Measurements from ENCODE around the gene CLN6. TPM values are rescaled to one million over a fixed set of nuclear protein-coding genes. Genes with fewer than 3 reads are reported as not detected.
"Not testable (repeated sequence)": the region's sequence is repeated elsewhere in the genome, so short reads cannot be mapped to it uniquely, and the experiment has no call there.

The CLN6 gene
- total RNA-seq, 4 donors from 2014 or later = 15.6 to 40.1 (median 21.3) TPM

DNA sequence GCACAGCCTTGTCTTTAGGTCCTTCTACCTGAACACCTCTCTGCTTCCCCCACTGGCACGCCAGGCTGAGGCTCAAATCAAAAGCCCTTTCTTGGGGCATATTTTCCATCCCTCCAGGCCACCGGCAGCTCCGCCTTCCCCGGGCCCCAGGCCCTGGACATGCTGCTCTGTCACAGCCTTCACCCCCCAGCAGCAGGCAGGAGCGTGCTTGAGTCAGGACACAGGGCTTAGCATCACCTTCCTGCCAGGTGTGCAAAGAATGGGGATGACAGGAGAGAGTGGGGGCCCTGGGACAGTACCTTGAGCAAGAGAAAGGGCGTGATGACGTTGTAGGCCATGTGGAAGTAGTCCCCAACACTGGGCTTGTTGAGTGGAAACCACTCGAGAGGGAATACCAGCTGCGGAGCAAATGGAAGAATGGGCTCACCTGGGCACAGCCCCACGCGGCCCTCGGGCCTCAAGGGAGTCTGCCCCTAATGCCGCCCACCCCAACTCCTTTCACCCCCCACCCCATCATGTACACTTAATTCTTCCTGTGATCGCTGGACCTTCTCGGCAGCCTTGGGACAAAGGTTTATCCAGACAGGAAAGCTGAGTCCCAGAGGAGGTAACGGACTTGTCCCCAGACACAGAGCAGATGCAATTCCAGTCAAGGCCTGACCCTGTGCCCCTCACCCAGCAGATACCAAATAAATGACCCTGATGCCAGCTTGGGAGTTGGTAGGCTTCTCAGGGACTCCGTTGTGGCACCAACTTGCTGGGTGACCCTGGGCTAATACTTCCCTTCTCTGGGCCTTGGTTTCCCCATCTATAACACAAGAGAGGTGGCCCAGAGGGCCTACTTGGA is 15.3 kb downstream of the CLN6 start:
- DNase-seq (ENCODE audit: low spot score) (no peak), ATAC-seq (ENCODE audit: low FRiP score) (no peak)
- TF ChIP-seq, protein P1, sequence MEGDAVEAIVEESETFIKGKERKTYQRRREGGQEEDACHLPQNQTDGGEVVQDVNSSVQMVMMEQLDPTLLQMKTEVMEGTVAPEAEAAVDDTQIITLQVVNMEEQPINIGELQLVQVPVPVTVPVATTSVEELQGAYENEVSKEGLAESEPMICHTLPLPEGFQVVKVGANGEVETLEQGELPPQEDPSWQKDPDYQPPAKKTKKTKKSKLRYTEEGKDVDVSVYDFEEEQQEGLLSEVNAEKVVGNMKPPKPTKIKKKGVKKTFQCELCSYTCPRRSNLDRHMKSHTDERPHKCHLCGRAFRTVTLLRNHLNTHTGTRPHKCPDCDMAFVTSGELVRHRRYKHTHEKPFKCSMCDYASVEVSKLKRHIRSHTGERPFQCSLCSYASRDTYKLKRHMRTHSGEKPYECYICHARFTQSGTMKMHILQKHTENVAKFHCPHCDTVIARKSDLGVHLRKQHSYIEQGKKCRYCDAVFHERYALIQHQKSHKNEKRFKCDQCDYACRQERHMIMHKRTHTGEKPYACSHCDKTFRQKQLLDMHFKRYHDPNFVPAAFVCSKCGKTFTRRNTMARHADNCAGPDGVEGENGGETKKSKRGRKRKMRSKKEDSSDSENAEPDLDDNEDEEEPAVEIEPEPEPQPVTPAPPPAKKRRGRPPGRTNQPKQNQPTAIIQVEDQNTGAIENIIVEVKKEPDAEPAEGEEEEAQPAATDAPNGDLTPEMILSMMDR (IDR thresholded peaks at IDR 0.05) = no peak

DNA sequence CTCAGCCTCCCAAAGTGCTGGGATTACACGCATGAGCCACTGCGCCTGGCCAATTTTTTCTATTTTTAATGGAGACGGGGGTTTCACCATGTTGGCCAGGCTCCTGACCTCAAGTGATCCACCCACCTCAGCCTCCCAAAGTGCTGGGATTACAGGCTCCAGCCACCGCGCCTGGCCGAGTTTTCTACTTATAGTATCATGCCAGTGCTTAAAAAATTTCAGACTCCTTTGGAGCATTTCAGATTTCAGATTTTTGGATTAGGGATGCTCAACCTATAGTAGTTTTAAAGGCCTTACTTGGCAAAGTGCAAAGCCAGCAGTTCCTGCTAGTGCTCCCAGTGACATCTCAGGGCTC is 16.1 kb downstream of the CLN6 start:
- not testable (repeated sequence) for DNase-seq (ENCODE audit: low spot score)

DNA sequence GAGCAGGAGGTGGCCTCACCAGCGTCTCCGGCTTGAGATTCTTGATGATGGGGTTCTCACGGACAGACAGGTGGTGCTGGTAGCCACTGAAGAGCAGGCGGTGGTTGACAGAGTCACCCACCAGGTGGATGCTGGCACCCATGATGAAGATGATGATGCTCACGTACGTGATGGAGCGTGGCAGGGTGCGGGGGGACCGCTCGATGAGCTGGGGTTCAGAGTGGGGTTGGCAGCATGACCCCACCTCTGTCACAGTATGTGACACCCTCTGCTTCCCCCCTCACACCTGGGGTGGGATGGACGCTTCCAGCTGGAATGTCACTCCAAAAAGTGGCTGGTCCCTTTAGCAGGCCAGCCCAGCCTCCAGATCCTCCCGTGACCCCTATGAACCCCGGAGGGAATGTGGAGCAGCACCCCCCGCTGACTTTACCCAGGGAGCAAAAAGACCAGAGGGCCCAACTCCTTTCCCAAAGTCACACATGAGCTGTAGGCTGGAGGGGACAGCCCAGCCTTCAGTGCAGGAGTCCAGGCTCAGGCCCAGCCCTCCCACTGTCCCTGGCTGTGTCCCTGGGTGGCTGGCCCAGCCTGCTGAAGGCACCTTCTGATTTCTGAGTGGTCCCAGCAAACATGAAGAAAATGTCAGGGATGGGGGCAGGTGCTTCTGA is 17.7 kb downstream of the CLN6 start:
- TF ChIP-seq, protein P1 (IDR thresholded peaks at IDR 0.05) = no peak
- DNase-seq (ENCODE audit: low spot score) = peak; percentile 9
- no peak for ATAC-seq (ENCODE audit: low FRiP score)

More for the DNA sequence above, 16.1 kb downstream of the CLN6 start:
- ATAC-seq (ENCODE audit: low FRiP score) = not testable (repeated sequence)

DNA sequence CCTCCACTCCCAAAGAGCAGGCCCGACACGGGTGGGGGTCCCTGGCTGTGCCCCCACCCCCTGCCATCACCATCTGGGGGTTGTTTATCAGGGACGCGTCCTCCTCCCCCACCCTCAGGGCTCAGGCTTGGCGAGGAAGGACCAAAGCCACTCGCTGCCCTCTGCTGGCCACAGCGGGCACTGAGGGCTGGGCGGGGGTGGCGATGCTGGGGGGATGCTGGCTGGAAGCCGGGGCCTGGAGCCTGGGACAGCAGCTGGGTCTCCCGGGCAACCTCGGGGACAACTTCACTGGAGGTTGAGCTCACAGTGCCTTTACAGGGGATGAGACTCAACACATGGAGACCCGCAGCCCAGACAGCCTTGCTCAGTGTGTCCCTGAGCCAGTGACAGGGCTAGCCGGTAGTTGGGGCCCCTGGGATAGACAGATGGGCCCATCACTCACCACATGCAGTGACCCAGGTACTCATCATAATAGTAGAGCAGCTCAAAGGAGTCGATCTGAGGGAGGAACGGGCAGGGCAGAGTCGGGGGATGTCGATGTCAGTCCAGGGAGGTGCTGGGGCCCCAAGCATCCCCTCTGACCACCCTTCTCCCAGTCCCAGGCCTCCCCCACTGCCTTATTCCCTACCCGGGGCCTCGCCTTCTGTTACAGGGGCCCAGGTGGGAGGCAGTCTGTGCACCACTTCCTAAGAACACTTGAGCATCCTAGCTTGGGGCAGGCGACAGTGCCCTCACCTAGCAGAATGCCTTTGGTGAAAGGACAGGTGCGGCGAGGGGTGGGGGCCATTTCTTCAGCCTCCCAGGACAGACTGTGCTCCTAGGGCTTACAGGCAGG is 18.5 kb downstream of the CLN6 start:
- peak; percentile 15 for ATAC-seq (ENCODE audit: low FRiP score)
- TF ChIP-seq, protein P1 (IDR thresholded peaks at IDR 0.05) = no peak
- DNase-seq (ENCODE audit: low spot score) = peak; percentile 58

DNA sequence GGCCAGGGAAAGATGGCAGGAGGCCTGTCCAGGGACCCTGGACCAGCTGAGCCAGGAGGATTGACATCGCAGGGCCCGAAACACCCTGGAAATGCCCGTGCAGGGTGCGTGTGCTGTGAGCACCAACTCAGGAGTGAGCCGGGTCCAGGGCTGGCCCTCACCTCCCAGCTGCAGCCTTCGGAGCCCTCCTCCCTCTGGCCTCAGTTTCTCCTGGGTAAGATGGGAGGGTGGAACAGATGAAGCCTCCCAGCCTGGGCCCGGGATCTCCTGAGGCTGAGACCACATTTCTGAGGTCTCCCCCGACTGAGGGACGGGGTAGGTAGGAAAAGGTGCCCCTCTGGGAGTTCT is 19.1 kb downstream of the CLN6 start:
- DNase-seq (ENCODE audit: low spot score) (peak; percentile 4), ATAC-seq (ENCODE audit: low FRiP score) (no peak)
- TF ChIP-seq, protein P1 (IDR thresholded peaks at IDR 0.05) = no peak

DNA sequence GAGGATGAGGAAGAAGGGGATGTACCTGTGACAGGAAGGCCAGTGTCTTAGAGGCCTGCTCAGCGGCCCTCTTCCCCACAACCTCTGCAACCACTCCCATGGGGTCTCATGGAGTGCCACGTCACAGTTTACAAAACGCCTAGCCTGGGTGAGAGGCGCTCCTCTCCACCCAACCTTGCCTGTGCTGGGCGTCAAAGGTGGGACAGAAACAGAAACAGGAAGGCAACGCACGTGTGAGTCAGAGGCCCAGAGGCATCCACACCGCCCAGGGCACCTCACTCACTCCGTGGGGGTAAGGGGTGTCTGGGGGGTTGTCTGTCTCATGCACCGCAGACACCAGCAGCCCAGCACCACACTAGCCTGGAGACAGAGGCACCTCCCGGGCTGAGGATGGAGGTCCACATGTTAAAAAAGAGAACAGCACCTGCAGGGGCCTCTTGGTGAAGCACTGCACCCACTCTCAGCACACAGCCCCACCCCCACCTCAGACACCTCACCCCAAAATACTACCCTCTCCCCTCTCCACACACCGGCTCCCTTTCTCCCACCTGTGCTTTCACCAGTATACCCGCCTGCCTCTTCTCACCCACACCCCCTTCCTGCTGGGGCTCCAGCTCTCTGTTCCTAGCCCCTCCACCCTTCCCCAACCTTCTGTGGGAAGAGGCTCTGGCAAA is 19.7 kb downstream of the CLN6 start:
- ATAC-seq (ENCODE audit: low FRiP score) (no peak), DNase-seq (ENCODE audit: low spot score) (peak; percentile 6)
- TF ChIP-seq, protein P1 (IDR thresholded peaks at IDR 0.05) = no peak

DNA sequence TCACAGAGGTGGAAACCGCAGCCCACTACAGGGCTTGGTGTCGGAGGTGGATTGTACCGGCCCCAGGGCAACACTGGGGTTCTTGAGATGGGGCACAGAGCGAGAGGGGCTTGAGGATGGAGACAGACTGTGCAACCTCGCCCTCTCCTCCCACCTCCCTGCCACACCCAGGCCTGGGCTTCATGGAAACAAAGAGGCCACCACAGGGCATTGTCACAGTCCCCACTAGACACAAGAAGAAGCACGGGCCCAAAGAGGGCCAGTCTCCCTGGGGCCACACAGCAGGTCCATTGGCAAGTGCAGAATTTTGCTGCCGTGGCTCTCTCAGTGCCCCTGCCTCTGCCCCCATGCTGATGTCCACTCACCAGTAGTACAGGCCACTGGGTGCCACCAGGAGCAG is 20.3 kb downstream of the CLN6 start:
- TF ChIP-seq, protein P1 (IDR thresholded peaks at IDR 0.05) = no peak
- no peak for ATAC-seq (ENCODE audit: low FRiP score)
- DNase-seq (ENCODE audit: low spot score) = peak; percentile 11

All from omental fat pad (tissue), 4 donors.